ACC112 (cell line): ENCODE results near the gene VSTM4.

Source experiments
- H2AFZ ChIP-seq: fragments of 200-600 bp; sonication (generic); one replicate; pipeline ENCODE4 v1.6.0; 2017; ENCODE audit warnings: antibody characterized with exemption, low read length; ENCODE audit not compliant: unreplicated experiment
- H3K27ac ChIP-seq: fragments of 200-600 bp; sonication (generic); 2 replicates; pipeline ENCODE4 v1.5.1; 2014; ENCODE audit warnings: low read depth, mild to moderate bottlenecking, antibody characterized with exemption, low read length, moderate library complexity
- H3K27me3 ChIP-seq: fragments of 200-600 bp; sonication (generic); 2 replicates; pipeline ENCODE4 v1.6.1; 2014; ENCODE audit warnings: mild to moderate bottlenecking, antibody characterized with exemption, low read length, moderate library complexity, mixed read lengths; ENCODE audit not compliant: insufficient read depth
- H3K36me3 ChIP-seq: fragments of 200-600 bp; sonication (generic); 2 replicates; pipeline ENCODE4 v1.6.1; 2016; ENCODE audit warnings: mild to moderate bottlenecking, antibody characterized with exemption, low read length, moderate library complexity, mixed read lengths; ENCODE audit not compliant: insufficient read depth
- H3K4me1 ChIP-seq: fragments of 200-600 bp; sonication (generic); one replicate; pipeline ENCODE4 v1.6.1; 2016; ENCODE audit warnings: low read length, mixed read lengths; ENCODE audit not compliant: insufficient read depth, unreplicated experiment, control insufficient read depth
- H3K4me3 ChIP-seq: fragments of 200-600 bp; sonication (generic); 2 replicates; pipeline ENCODE4 v1.5.1; 2014; ENCODE audit warnings: mild to moderate bottlenecking, low read depth, low read length
- H3K79me2 ChIP-seq: fragments of 200-600 bp; sonication (generic); one replicate; pipeline ENCODE4 v1.6.0; 2016; ENCODE audit warnings: low read length; ENCODE audit not compliant: control insufficient read depth, unreplicated experiment, insufficient read depth

VSTM4 gene

GRCh38 chr10:49008091-49008490, 107.2 kb downstream of the VSTM4 start:
- Histone ChIP-seq H3K27me3 (peaks cover 22% of the 10 kb centered on the region), H3K27ac (no peak overlapping the region), H3K36me3 (no peaks in the 10 kb centered on the region), H3K4me1 (no peaks in the 10 kb centered on the region), H3K79me2 (no peaks in the 10 kb centered on the region), H3K4me3 (no peak overlapping the region), H2AFZ (no peak overlapping the region)

- no peaks in the 10 kb centered on the region for H3K79me2 ChIP-seq
Measured at GRCh38 chr10:49007129-49007528, 108.2 kb downstream of the VSTM4 start.

GRCh38 chr10:49005270-49005669, 110.1 kb downstream of the VSTM4 start:
- H3K27me3 ChIP-seq = peaks cover 23% of the 10 kb centered on the region; the same call in 1 of the 2 replicates
- H3K4me1 ChIP-seq = no peaks in the 10 kb centered on the region
- H3K27ac ChIP-seq = no peak overlapping the region
- no peak overlapping the region for H2AFZ ChIP-seq
- no peak overlapping the region for H3K4me3 ChIP-seq
- H3K36me3 ChIP-seq = no peaks in the 10 kb centered on the region
- H3K79me2 ChIP-seq = no peaks in the 10 kb centered on the region

More at GRCh38 chr10:49007129-49007528, 108.2 kb downstream of the VSTM4 start:
- H3K4me3 ChIP-seq = no peak overlapping the region
- no peak overlapping the region for H3K27ac ChIP-seq
- no peaks in the 10 kb centered on the region for H3K4me1 ChIP-seq
- no peaks in the 10 kb centered on the region for H3K36me3 ChIP-seq
- peaks cover 25% of the 10 kb centered on the region; the same call in 1 of the 2 replicates for H3K27me3 ChIP-seq
- H2AFZ ChIP-seq = no peak overlapping the region

GRCh38 chr10:49001870-49002672, 113.3 kb downstream of the VSTM4 start:
- H3K27me3 ChIP-seq = peaks cover 21% of the 10 kb centered on the region; the same call in 1 of the 2 replicates
- no peak overlapping the region for H3K27ac ChIP-seq
- H3K4me3 ChIP-seq = no peak overlapping the region
- H3K79me2 ChIP-seq = no peaks in the 10 kb centered on the region
- no peaks in the 10 kb centered on the region for H3K4me1 ChIP-seq
- no peak overlapping the region for H2AFZ ChIP-seq
- no peaks in the 10 kb centered on the region for H3K36me3 ChIP-seq

GRCh38 chr10:49001402-49001801, 113.9 kb downstream of the VSTM4 start:
- Histone ChIP-seq H2AFZ (no peak overlapping the region), H3K27me3 (peaks cover 19% of the 10 kb centered on the region; the same call in 1 of the 2 replicates), H3K36me3 (no peaks in the 10 kb centered on the region), H3K4me1 (no peaks in the 10 kb centered on the region), H3K4me3 (no peak overlapping the region), H3K79me2 (no peaks in the 10 kb centered on the region), H3K27ac (no peak overlapping the region)

GRCh38 chr10:49000437-49001398, 114.6 kb downstream of the VSTM4 start:
- Histone ChIP-seq H3K36me3 (no peaks in the 10 kb centered on the region), H2AFZ (no peak overlapping the region), H3K27me3 (peaks cover 19% of the 10 kb centered on the region; the same call in 1 of the 2 replicates), H3K27ac (no peak overlapping the region), H3K4me1 (no peaks in the 10 kb centered on the region), H3K79me2 (no peaks in the 10 kb centered on the region), H3K4me3 (no peak overlapping the region)

GRCh38 chr10:48999346-48999745, 116.0 kb downstream of the VSTM4 start:
- no peaks in the 10 kb centered on the region for H3K36me3 ChIP-seq
- no peak overlapping the region for H2AFZ ChIP-seq
- no peak overlapping the region for H3K4me3 ChIP-seq
- no peaks in the 10 kb centered on the region for H3K79me2 ChIP-seq
- H3K4me1 ChIP-seq = no peaks in the 10 kb centered on the region
- H3K27ac ChIP-seq = no peak overlapping the region
- H3K27me3 ChIP-seq = peaks cover 15% of the 10 kb centered on the region; the same call in 1 of the 2 replicates

GRCh38 chr10:48996329-48996728, 119.0 kb downstream of the VSTM4 start:
- no peaks in the 10 kb centered on the region for H3K79me2 ChIP-seq

GRCh38 chr10:48993627-48994026, 121.7 kb downstream of the VSTM4 start:
- Histone ChIP-seq H3K27me3 (peaks cover 10% of the 10 kb centered on the region; the same call in 1 of the 2 replicates), H3K27ac (no peak overlapping the region), H3K4me1 (no peaks in the 10 kb centered on the region)

More at GRCh38 chr10:48996329-48996728, 119.0 kb downstream of the VSTM4 start:
- H3K4me3 ChIP-seq = no peak overlapping the region
- H2AFZ ChIP-seq = no peak overlapping the region
- H3K4me1 ChIP-seq = no peaks in the 10 kb centered on the region
- peaks cover 12% of the 10 kb centered on the region; the same call in 1 of the 2 replicates for H3K27me3 ChIP-seq
- no peaks in the 10 kb centered on the region for H3K36me3 ChIP-seq
- no peak overlapping the region for H3K27ac ChIP-seq

GRCh38 chr10:48990226-48990625, 125.1 kb downstream of the VSTM4 start:
- Histone ChIP-seq H3K27me3 (peaks cover 4% of the 10 kb centered on the region; the same call in 1 of the 2 replicates), H2AFZ (no peak overlapping the region), H3K27ac (no peak overlapping the region), H3K4me3 (no peak overlapping the region), H3K4me1 (no peaks in the 10 kb centered on the region), H3K79me2 (no peaks in the 10 kb centered on the region), H3K36me3 (no peaks in the 10 kb centered on the region)

More at GRCh38 chr10:48993627-48994026, 121.7 kb downstream of the VSTM4 start:
- no peak overlapping the region for H3K4me3 ChIP-seq
- H2AFZ ChIP-seq = no peak overlapping the region
- H3K36me3 ChIP-seq = no peaks in the 10 kb centered on the region
- H3K79me2 ChIP-seq = no peaks in the 10 kb centered on the region
